OCI-LY1 (cell line): ENCODE measurements around the gene AHCYL1.
A peak's percentile ranks its signal among the peaks of the same experiment; 100 is the strongest.

Experiments used
- H2AFZ ChIP-seq: fragments of 200-600 bp; sonication (generic), shearing (Covaris generic); 2 replicates; pipeline ENCODE4 v1.6.0; 2014; ENCODE audit warnings: antibody characterized with exemption, mild to moderate bottlenecking, low read length
- H3F3A ChIP-seq: fragments of 200-600 bp; sonication (generic), shearing (Covaris generic); 2 replicates; pipeline ENCODE4 v1.6.0; 2014; ENCODE audit warnings: mild to moderate bottlenecking, antibody characterized with exemption, low read length, moderate library complexity; ENCODE audit not compliant: insufficient read depth
- H3K27ac ChIP-seq: fragments of 200-600 bp; sonication (generic); 2 replicates; pipeline ENCODE4 v1.5.1; 2014; ENCODE audit warnings: low read length, mixed run types, mild to moderate bottlenecking, low read depth; ENCODE audit not compliant: poor library complexity, severe bottlenecking
- H3K27me3 ChIP-seq: fragments of 200-600 bp; sonication (generic); 2 replicates; pipeline ENCODE4 v1.6.0; 2014; ENCODE audit warnings: antibody characterized with exemption, mild to moderate bottlenecking, low read length, moderate library complexity; ENCODE audit not compliant: insufficient read depth
- H3K36me3 ChIP-seq: fragments of 200-600 bp; sonication (generic); 2 replicates; pipeline ENCODE4 v1.6.1; 2014; ENCODE audit warnings: mild to moderate bottlenecking, antibody characterized with exemption, low read length, moderate library complexity, mixed read lengths; ENCODE audit not compliant: insufficient read depth
- H3K4me1 ChIP-seq: fragments of 200-600 bp; sonication (generic); 2 replicates; pipeline ENCODE4 v1.5.1; 2014; ENCODE audit warnings: mild to moderate bottlenecking, low read length, moderate library complexity; ENCODE audit not compliant: insufficient read depth, severe bottlenecking
- H3K4me2 ChIP-seq: fragments of 200-600 bp; sonication (generic), shearing (Covaris generic); 2 replicates; pipeline ENCODE4 v1.6.1; 2014; ENCODE audit warnings: low read length
- H3K4me3 ChIP-seq: fragments of 200-600 bp; sonication (generic); 2 replicates; pipeline ENCODE4 v1.5.1; 2014; ENCODE audit warnings: low read length, low read depth, mild to moderate bottlenecking, mixed read lengths; ENCODE audit not compliant: poor library complexity, severe bottlenecking
- H3K79me2 ChIP-seq: fragments of 200-600 bp; shearing (Covaris generic); 2 replicates; pipeline ENCODE4 v1.6.1; 2016; ENCODE audit warnings: mixed run types, low read length, mixed read lengths; ENCODE audit not compliant: insufficient read depth
- H3K9ac ChIP-seq: fragments of 200-600 bp; sonication (generic), shearing (Covaris generic); 2 replicates; pipeline ENCODE4 v1.6.1; 2014; ENCODE audit warnings: mild to moderate bottlenecking, low read length, mixed read lengths
- H3K9me2 ChIP-seq: fragments of 200-600 bp; sonication (generic), shearing (Covaris generic); 2 replicates; pipeline ENCODE4 v1.6.1; 2014; ENCODE audit warnings: low read depth, mild to moderate bottlenecking, low read length, mixed read lengths
- H3K9me3 ChIP-seq: fragments of 200-600 bp; shearing (Covaris generic); 2 replicates; pipeline ENCODE4 v1.6.1; 2014; ENCODE audit warnings: low read length, mixed read lengths
- H4K20me1 ChIP-seq: fragments of 200-600 bp; sonication (generic), shearing (Covaris generic); 2 replicates; pipeline ENCODE4 v1.6.0; 2016; ENCODE audit warnings: mild to moderate bottlenecking, low read length; ENCODE audit not compliant: insufficient read depth
- CTCF ChIP-seq: fragments of 200-600 bp; sonication (generic), shearing (Covaris generic); IDR thresholded peaks from 2 replicates; pipeline ENCODE4 v1.5.1; 2017; ENCODE audit warnings: mild to moderate bottlenecking, antibody characterized with exemption, low read length, moderate library complexity, mixed read lengths
- EZH2 ChIP-seq: fragments of 200-600 bp; sonication (generic), shearing (Covaris generic); IDR thresholded peaks from 2 replicates; pipeline ENCODE4 v1.8.0; 2017; ENCODE audit warnings: borderline replicate concordance, mixed run types, mild to moderate bottlenecking, antibody characterized with exemption, low read length, moderate library complexity, mixed read lengths

Gene AHCYL1

GRCh38 chr1:110050602-110051261 is 66.2 kb downstream of the AHCYL1 start:
- no peaks in the 10 kb centered on the region for H3F3A ChIP-seq
- no peak overlapping the region for H3K4me2 ChIP-seq
- no peaks in the 10 kb centered on the region for H3K9me3 ChIP-seq
- no peaks in the 10 kb centered on the region for H3K4me1 ChIP-seq
- no peaks in the 10 kb centered on the region for H3K9me2 ChIP-seq
- no peak overlapping the region for H3K9ac ChIP-seq
- no peaks in the 10 kb centered on the region for H3K79me2 ChIP-seq
- H3K36me3 ChIP-seq: peaks cover 97% of the 10 kb centered on the region
- H3K4me3 ChIP-seq: no peak overlapping the region
- no peaks in the 10 kb centered on the region for H3K27me3 ChIP-seq
- H4K20me1 ChIP-seq: peaks cover 2% of the 10 kb centered on the region; the same call in 1 of the 2 replicates
- H3K27ac ChIP-seq: no peak overlapping the region
- no peak overlapping the region for H2AFZ ChIP-seq
- TF ChIP-seq CTCF (no peak), EZH2 (no peak)

GRCh38 chr1:110051262-110051648 is 66.7 kb downstream of the AHCYL1 start:
- Histone ChIP-seq H4K20me1 (peaks cover 2% of the 10 kb centered on the region; the same call in 1 of the 2 replicates), H3K9ac (no peak overlapping the region), H3K27ac (no peak overlapping the region), H3K4me3 (no peak overlapping the region), H3K79me2 (no peaks in the 10 kb centered on the region), H3K4me1 (no peaks in the 10 kb centered on the region), H3K27me3 (no peaks in the 10 kb centered on the region), H3K4me2 (no peak overlapping the region), H2AFZ (no peak overlapping the region), H3K9me3 (no peaks in the 10 kb centered on the region), H3F3A (no peaks in the 10 kb centered on the region), H3K36me3 (peaks cover 97% of the 10 kb centered on the region), H3K9me2 (no peaks in the 10 kb centered on the region)
- TF ChIP-seq EZH2 (no peak), CTCF (no peak)

GRCh38 chr1:110053552-110054428 is 69.2 kb downstream of the AHCYL1 start:
- no peaks in the 10 kb centered on the region for H3K9me3 ChIP-seq
- no peaks in the 10 kb centered on the region for H3K4me1 ChIP-seq
- peaks cover 2% of the 10 kb centered on the region; the same call in 1 of the 2 replicates for H4K20me1 ChIP-seq
- no peak overlapping the region for H3K4me3 ChIP-seq
- H3K27ac ChIP-seq: no peak overlapping the region
- no peak overlapping the region for H3K9ac ChIP-seq
- H3K27me3 ChIP-seq: no peaks in the 10 kb centered on the region
- no peaks in the 10 kb centered on the region for H3K9me2 ChIP-seq
- H3K4me2 ChIP-seq: no peak overlapping the region
- peaks cover 93% of the 10 kb centered on the region for H3K36me3 ChIP-seq
- TF ChIP-seq EZH2 (no peak), CTCF (peak; percentile 93)
- no peak overlapping the region for H2AFZ ChIP-seq
- H3F3A ChIP-seq: no peaks in the 10 kb centered on the region
- no peaks in the 10 kb centered on the region for H3K79me2 ChIP-seq
